Stimulated activated CD4-positive, alpha-beta T cell treated with anti-CD3 and anti-CD28 coated beads, Interleukin-1b, Interleukin-23, amount 100 ng/mL, for 48 hours (primary cell): ENCODE results near the gene PEAK1.

Experiments
- DNase-seq: peaks from one replicate; pipeline ENCODE4 v3.0.0-alpha.2; 2020

Gene PEAK1

GRCh38 chr15:77076323-77076915 lies 343.5 kb downstream of the PEAK1 start:
- DNase-seq = no peak

- DNase-seq = no peak
These were observed 344.4 kb downstream of the PEAK1 start for GRCh38 chr15:77075528-77075927.

GRCh38 chr15:77074350-77074749 lies 345.6 kb downstream of the PEAK1 start:
- no peak for DNase-seq

GRCh38 chr15:77071305-77072223 lies 348.3 kb downstream of the PEAK1 start:
- no peak for DNase-seq

- peak; percentile 92 for DNase-seq
These were observed 349.2 kb downstream of the PEAK1 start, which contains the start of gene TSPAN3 for GRCh38 chr15:77070495-77071304. TSS of gene TSPAN3 (minus strand) at chr15:77071109. CDS start at chr15:77070954, 155 bp downstream.

GRCh38 chr15:77070180-77070494 lies 349.8 kb downstream of the PEAK1 start:
- no peak for DNase-seq

GRCh38 chr15:77069521-77070121 lies 350.3 kb downstream of the PEAK1 start:
- no peak for DNase-seq

- DNase-seq = no peak
These were observed 351.3 kb downstream of the PEAK1 start for GRCh38 chr15:77068633-77069032.

- DNase-seq = no peak
These were observed 352.1 kb downstream of the PEAK1 start for GRCh38 chr15:77067691-77068367.

- DNase-seq = no peak
These were observed 352.8 kb downstream of the PEAK1 start for GRCh38 chr15:77066971-77067690.

- no peak for DNase-seq
These were observed 355.2 kb downstream of the PEAK1 start for GRCh38 chr15:77064539-77065308.

- DNase-seq = no peak
These were observed 355.8 kb downstream of the PEAK1 start for GRCh38 chr15:77064063-77064462.

- no peak for DNase-seq
These were observed 356.7 kb downstream of the PEAK1 start for GRCh38 chr15:77063249-77063648.

- DNase-seq = no peak
These were observed 359.4 kb downstream of the PEAK1 start for GRCh38 chr15:77060546-77060945.

GRCh38 chr15:77059786-77060361 lies 360.0 kb downstream of the PEAK1 start:
- no peak for DNase-seq

GRCh38 chr15:77058468-77058867 lies 361.4 kb downstream of the PEAK1 start:
- no peak for DNase-seq

GRCh38 chr15:77057685-77058084 lies 362.2 kb downstream of the PEAK1 start:
- DNase-seq = no peak

- DNase-seq = no peak
These were observed 362.8 kb downstream of the PEAK1 start for GRCh38 chr15:77057072-77057471.

GRCh38 chr15:77053709-77054108 lies 366.2 kb downstream of the PEAK1 start:
- no peak for DNase-seq

GRCh38 chr15:77052556-77052955 lies 367.3 kb downstream of the PEAK1 start:
- no peak for DNase-seq
